HS-27A (cell line): Measurements from ENCODE around the gene INTS14.
A peak's percentile ranks its signal among the peaks of the same experiment; 100 is the strongest.
"Not testable (repeated sequence)": the region's sequence is repeated elsewhere in the genome, so short reads cannot be mapped to it uniquely, and the experiment has no call there.

Source experiments
- DNase-seq: peaks from one replicate; pipeline ENCODE4 v3.0.0-alpha.2; 2012; ENCODE audit warnings: low read depth, missing footprints

INTS14 gene

DNA sequence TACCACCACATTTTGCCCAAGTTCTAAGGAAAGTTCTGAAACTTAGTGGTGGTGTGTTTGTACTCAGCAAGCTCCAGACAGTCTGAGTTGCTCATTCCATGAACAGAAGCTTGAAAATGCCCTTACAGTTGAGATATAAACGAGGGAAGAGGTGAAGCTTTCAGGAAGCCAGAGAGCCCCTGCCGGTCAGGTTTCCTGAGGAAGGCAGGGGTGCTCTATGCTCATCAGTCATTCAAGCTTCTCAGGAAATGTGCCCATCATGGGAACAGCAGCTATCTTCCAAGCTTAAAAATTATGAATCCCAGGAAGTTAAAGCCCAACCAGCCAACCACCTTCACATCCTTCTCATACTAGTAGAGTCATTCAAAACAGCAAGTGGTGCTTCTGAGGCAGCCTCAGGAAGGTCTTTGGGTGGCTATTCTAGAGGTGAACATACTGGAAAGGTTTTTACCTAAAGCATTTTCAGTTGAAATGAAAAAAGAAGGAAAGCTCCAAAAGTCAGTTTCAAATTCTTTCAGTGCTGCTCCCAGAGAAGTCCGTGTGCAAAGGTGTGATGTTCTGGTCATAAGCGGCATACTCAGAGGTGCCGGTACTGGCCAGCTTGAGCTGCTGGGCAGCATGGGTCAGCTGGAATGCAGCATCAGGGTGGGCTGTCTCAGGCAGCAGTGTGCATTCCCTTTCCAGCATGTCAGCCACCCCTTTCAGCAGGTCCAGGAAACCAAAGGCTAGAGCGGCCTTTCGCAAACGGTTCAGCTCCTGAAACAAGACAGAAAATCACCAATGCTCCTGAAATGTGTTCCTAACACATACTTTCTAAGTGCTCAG lies 31.8 kb downstream of the INTS14 start:
- DNase-seq: no peak

DNA sequence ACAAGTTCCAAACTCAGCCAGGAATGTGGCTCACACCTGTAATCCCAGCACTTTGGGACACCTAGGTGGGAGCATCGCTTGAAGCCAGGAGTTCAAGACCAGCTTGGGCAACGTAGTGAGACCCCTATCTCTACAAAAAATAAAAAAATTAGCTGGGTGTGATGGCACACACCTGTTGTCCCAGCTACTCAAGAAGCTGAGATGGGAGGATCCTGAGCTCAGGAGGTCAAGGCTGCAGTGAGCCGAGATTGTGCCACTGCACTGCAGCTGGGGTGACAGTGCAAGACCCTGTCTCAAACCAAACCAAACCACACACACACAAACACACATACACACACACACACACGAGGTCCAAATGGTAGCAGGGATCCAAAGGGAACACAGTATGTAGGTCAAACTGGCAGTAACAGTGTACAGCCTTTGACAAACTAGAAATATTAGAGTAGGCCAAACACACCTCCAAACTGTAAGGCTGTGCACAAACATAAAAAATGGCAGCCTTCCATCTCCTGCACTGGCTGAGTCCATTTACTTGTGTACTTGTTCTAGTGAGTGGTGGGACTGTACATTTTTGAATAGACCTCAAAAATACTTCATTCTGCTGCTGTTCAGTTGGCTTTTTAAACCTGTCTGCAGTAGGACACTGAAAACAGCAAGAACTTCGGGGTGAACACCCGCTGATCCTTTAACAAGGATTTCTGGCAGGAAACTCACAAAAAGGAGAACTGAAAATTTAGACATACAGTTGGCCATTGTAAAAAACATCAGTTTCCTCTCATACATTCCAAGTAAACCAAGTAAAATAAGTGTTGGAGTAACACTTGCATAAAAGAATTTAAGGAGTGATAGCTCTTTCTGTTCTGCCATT lies 33.6 kb downstream of the INTS14 start:
- no peak for DNase-seq

DNA sequence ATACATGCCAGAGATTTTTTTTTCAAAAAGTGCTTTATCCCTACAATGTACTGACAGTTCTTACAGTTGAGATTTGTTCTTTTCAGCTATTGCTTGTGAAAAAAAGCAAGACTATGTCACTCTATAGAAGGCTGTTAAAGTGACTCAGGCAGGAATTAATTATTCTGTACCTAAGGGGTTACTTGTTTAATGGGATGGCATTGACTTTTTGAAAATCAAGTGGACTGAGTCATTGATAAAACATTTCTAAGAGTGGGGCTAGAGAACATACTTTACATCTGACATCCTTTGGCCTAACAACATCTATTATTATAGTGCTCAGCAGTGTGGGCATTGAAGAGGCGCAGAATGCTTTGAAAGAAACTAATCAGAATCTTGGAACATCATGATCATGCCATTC lies 34.3 kb downstream of the INTS14 start:
- peak; percentile 45 for DNase-seq

DNA sequence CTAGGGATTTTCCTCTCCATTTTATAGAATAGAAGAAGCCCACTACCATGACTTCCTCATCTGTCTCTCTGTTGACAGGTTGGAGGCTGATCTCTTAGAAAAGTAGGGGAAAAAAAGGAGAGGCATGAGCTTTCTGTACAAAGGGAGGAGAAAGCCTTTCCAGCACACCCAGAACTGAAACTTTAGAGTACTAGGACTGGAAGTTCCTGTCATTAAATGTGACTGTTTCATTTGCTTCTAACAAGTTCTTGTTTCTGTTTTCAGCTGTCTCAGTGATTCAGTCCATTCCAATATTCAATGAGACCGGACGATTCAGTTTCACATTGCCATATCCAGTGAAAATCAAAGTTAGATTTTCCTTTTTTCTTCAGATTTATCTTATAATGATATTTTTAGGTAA lies 39.0 kb downstream of the INTS14 start:
- DNase-seq: no peak

DNA sequence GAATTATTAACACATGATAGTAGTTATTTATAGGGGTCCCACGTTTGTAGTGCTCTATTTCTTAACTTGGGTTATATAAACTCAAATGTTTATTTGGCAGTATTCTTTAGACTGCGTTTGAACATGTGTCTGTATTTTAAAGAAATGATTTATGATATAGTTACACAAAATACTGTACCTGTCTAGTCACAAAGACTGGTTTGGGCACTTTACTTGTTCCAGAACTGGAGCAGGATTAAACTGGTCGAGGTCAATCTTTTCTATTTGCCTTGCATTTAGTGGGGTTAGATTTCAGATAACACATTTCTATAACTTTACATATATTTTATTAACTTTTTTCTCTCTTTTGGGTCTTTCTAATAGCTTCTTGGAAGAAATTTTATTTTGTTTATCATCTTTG lies 41.2 kb downstream of the INTS14 start:
- no peak for DNase-seq

DNA sequence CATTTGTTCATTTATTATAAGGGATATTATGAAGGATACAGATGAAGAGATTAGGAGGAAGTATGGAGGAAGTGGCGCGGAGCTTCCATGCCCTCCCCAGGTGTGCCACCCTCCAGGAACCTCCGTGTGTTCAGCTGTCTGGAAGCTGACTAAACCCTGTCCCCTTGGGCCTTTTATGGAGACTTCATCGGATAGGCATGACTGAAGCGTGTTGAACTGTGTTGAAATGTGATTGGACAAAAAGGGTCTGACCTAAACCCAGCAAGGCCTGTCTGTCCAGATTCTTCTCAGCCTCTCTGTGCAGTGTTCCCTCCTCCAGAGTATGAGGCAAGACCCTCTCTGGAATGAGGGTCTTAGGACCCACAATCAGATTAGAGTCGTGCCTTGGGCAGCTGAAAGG lies 49.0 kb downstream of the INTS14 start:
- no peak for DNase-seq

DNA sequence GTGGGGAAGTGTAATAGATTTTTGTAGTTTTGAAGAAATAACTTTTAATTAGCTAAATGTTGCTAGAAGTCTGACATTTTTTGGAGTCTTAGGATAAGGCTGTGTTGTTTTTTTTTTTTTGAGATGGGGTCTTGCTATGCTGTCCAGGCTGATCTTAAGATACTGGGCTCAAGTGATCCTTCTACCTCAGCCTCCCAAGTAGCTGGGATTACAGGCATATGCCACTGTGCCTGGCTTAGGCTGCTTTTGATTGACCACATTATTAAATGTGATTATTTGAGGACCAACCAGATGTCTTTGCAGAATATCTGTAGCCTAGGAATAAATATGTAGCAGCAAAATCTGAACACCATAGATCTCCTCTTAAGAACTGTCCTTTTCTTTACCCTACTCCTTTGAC lies 51.0 kb downstream of the INTS14 start:
- no peak for DNase-seq

DNA sequence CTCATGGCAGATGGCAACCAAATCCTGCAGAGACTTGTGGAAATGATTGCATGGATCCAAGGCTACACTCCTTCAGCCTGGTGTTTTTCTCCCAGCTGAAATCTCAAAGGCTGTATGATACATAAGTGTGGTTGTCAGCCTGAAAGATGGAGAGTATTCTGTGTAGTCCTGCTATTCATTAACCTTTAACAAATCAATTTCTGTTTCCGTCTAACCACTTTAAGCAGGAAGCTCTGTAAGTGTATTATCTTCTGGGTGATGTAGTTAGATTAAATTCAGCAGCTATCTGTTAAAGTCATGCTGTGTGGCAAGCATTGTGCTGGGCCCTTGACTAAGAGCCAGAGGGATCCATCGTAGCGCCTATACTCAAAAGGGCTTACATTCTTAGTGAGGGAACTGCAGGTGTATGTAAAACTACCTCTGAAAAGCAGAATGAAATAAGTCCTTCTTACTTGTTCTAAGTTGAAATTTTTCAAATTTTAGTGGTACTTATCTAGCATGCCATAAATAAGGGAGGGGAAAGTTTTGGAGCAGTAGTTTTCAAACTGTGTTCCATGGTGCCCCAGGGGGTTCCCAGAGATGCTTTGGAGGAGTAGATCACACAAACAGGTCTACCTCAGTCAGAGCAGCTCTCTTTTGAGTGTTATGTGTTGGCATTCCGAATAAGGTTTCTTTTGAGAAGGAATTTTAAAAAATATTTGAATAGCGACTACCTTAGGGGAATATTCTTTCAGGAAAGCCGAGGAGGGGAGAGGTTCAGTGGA lies 51.8 kb downstream of the INTS14 start:
- DNase-seq: no peak

DNA sequence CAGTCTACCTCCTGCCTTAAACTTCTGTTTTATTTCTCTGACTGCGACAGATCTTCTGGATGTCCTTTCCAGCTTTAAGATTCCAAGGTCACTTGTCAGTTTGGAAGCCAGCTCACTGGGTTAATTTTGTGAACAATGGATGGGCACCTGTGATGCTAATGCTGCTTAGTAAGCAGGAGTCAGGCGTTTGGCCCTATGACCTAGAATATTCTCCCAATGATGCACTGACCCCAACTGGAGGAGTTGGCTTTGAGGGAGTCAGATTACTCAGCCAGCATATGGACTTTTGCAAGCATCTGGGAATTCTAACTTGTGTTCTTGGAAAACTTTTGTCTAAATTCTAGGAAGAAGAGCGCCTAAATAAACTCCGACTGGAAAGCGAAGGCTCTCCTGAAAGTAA lies 52.6 kb downstream of the INTS14 start:
- DNase-seq: no peak

DNA sequence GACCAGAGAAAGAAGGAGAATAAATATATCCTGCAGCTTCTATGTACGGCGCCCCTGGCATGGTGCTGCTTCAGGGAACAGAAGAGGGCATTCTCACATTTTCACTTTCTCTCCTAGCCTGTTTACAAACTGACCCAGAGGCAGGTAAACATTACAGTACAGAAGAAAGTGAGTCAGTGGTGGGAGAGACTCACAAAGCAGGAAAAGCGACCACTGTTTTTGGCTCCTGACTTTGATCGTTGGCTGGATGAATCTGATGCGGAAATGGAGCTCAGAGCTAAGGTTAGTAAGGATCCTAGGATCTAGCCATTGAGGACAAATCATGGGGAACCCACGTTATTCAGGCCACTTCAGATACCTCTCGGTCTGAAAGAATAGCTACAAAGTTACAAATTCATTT lies 54.3 kb downstream of the INTS14 start:
- no peak for DNase-seq

DNA sequence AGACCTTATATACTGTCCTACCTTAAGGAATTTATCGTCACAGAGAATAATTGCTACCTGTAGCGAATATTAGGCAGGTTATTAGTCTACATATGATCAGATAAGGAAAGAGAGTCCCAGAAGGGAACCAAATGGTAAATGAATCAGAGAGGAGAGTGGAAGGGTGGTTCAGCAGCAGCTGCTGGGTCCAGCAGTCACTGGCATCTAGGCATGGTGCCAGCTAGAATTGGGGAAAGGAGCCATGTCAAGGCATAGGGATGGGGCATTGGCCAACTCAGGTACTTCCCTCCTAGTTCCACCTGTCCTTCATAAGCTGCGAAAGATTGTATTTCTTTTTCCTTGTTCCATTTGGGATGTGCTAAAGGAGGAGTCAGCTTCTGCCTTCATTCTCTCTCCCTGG lies 57.2 kb downstream of the INTS14 start:
- DNase-seq: no peak

DNA sequence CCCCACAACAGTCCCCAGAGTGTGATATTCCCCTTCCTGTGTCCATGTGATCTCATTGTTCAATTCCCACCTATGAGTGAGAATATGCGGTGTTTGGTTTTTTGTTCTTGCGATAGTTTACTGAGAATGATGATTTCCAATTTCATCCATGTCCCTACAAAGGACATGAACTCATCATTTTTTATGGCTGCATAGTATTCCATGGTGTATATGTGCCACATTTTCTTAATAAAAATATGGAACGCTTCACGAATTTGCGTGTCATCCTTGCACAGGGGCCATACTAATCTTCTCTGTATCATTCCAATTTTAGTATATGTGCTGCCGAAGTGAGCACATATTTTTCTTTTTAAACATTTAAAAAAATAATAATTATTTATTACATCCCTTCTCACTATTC lies 58.1 kb downstream of the INTS14 start:
- DNase-seq: not testable (repeated sequence)

DNA sequence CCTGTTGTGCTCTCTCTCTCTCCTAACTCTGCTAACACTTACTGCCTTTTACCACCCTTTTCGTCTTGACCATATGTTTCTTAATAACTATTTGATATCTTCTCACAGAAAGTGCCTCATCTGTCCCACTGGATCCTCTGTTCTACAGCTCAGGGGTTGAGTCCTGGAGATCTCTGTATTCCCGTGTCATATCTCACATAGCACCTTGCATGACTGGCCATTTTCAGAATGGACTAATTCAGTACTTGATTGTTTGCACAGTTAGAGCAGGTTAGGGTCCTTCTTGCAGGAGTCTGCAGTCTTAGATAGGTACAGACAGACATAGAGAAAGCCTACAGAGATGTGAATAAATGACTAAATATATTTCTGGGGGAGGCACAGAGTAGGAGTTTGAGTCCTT lies 59.7 kb downstream of the INTS14 start:
- no peak for DNase-seq

DNA sequence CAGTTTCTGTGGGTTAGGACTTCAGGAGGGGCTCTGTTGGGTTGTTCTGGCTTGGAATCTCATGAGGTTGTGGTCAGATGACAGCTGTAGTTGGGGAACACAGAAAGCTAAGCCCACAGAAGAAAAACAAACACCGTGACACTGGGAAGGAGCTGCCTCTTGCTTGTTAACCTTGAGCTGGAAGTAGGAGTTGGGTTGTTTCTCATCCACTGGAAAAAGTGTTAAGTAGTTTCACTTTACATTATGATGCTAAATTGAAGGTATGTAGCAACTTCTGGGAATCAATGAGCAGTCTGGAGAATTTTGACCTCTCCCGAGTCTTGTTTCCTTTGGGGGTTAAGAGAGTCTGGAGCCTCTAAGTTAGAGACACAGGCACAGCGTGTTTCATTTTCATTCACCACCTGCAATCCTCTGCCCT lies 60.2 kb downstream of the INTS14 start:
- DNase-seq: no peak

DNA sequence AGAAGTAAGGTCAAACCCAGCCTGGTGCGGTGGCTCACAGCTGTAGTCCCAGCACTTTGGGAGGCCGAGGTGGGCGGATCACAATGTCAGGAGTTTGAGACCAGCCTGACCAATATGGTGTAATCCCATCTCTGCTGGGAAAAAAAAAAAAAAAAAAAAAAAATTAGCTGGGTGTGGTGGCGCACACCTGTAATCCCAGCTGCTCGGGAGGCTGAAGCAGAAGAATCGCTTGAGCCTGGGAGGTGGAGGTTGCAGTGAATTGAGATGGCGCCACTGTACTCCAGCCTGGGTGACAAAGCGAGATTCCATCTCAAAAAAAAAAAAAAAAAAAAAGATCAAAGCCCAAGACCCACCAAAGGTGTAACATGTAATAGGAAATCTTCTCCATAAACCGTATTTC lies 61.6 kb downstream of the INTS14 start:
- not testable (repeated sequence) for DNase-seq

DNA sequence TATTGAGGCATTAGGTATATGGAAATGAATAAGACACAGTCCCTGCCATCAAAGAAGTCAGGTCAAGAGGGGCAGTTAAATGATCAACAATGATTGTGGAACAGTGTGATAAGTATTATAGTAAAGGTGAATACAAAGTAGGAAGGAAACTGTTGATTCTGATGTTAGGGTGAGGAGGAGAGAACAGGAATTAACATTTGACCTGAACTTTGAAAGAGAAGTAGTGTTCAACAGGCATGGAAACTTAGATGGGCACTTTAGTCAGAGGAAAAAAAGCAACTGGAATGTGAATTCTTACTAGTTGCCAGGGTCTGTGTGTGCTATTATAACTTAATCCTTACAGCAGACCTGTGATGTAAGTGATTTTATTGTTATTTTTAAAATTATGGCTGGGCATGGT lies 63.1 kb downstream of the INTS14 start:
- no peak for DNase-seq

DNA sequence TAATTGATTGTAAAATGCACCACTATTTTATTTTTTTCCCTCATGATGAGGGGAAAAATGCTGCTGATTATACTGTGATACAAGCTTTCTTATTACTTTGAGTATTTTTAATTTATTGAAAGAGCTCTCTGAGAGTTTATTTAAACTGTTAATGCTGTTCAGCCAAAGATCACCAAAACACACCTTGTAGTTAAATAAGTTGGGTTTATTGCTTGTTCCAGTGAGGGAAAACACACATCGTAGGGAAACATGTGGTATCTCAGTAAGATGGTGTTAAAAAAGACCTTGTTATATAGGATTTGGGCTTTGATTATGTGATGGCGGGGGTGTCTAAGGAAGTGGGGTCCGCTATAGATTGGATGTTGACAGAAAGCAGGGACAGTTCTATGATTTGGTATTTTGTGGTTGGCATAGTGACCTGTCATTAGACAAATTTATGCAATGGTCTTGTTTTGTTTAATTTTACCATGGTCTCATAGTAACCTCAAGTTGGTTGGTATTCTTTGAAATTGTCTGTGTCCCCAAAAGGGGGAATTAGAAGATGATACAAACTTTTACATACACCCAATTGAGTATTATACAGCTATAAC lies 69.6 kb downstream of the INTS14 start:
- DNase-seq: no peak

DNA sequence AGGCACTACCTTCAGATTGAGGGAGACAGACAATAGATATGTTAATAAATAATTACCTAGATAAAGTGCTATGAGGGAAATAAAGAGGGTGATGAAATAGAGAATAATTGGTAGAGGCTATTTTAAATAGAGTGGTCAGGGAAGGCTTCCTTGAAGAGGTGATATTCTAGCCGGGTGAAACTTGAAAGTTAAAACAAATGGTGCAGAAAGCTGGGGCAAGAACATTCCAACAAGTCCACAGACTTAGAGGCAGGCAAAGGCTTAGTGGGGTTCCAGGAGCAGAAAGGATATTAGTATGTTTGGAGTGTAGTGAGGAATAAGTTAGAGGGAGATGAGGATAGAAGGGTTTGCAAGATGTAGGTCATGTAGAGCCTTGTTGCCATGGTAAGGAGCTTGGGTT lies 70.6 kb downstream of the INTS14 start:
- no peak for DNase-seq

DNA sequence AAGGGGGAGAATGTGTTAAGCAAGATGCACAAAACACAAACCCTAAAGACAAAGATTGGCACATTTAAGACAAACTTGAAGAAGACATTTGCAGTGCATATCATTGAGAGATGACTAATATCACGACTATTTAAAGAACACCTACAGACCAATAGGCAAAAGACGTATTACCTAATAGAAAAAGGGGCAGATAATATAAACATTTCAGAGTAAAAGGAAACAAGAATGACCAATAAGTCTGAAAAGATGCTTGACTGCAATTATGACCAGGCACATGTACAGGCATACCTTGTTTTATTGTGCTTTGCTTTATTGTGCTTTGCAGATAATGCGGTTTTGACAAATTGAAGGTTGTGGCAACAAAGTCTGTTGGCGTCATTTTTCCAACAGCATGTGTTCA lies 75.7 kb downstream of the INTS14 start:
- no peak for DNase-seq

DNA sequence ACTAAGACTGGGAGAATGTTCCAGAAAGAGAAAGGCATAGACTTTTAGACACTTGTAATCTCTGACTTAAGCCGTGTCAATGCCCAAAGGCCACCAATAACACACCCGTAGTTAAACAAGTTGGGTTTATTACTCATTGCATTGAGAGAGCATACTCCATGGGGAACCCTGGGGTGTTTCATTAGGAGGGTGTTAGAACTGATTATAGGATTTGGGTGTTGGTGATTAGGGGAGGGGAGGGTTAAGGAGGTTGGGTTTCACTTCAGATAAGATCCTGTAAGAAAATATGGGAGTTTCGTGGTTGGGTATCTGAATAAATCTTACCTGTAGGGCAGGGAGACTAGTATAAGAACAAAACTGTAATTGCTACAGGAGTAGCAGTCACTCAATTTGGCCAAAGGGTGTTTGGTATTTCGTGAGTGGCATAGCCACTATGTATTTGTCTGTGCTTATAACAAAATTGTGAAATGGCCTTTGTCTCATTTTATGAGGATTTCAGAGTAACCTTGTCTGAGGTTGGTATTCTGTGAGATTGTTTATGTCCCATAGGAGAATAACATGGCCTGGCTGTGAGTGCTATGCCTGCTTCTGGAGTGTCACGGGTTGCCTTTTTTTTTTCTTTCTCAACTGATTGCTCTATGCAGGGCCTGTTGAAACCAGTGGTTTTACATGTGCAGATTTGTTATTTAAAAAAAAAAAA lies 77.7 kb downstream of the INTS14 start:
- DNase-seq: no peak

DNA sequence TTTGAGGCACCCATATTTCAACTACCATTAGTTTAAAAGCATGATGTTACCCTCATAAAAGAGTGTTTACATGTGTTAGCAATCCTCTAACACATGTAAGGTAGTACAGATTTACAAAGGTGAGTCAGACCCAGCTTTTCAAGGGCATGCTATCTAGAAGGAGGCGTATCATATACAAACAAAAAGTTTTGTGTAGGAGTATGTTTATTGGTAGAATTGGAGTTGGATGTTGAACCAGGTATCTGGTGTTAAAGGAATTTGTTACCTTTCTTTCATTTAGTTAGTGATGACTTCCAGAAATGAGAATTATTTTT lies 78.2 kb downstream of the INTS14 start:
- no peak for DNase-seq
